A673 (cell line): ENCODE measurements around the gene LRRC41. TPM values are rescaled to one million over a fixed set of nuclear protein-coding genes. Genes with fewer than 3 reads are reported as not detected.
"Not testable (repeated sequence)": the region's sequence is repeated elsewhere in the genome, so short reads cannot be mapped to it uniquely, and the experiment has no call there.

ENCODE experiments used
- BruUV-seq: library from RNA; stranded (reverse); fragments of 400-500 nt; replicated peaks from 2 replicates; lab custom pipeline; 2021; lab: Mats Ljungman, UMichigan
- CTCF ChIA-PET: fragments of 300-600 bp; sonication (Branson Sonifier 250); formaldehyde crosslinking; loops from one replicate; lab custom pipeline; 2022; ENCODE audit warnings: antibody characterized with exemption; lab: Charles Lee
- POLR2A ChIA-PET: fragments of 300-600 bp; sonication (Branson Sonifier 250); formaldehyde crosslinking; loops from one replicate; lab custom pipeline; 2022; ENCODE audit warnings: antibody characterized with exemption; ENCODE audit not compliant: low non-redundant PET; lab: Charles Lee
- DNase-seq: peaks from one replicate; pipeline ENCODE4 v3.0.0-alpha.2; 2015; ENCODE audit warnings: low spot score
- H3K27ac ChIP-seq: fragments of 200-600 bp; sonication (generic); 2 replicates; pipeline ENCODE4 v1.5.1; 2016; ENCODE audit warnings: mixed run types, low read depth, mild to moderate bottlenecking, mixed read lengths, antibody characterized with exemption, low read length; ENCODE audit not compliant: poor library complexity, severe bottlenecking
- H3K27me3 ChIP-seq: fragments of 200-600 bp; sonication (generic); replicated peaks from 2 replicates; pipeline ENCODE4 v1.6.1; 2017; ENCODE audit warnings: mixed run types, low read depth, mild to moderate bottlenecking, mixed read lengths, antibody characterized with exemption, low read length; ENCODE audit not compliant: insufficient read depth, poor library complexity
- H3K36me3 ChIP-seq: fragments of 200-600 bp; sonication (generic); 2 replicates; pipeline ENCODE4 v1.6.1; 2016; ENCODE audit warnings: mixed run types, mild to moderate bottlenecking, mixed read lengths, antibody characterized with exemption, low read length; ENCODE audit not compliant: insufficient read depth, poor library complexity, severe bottlenecking
- H3K4me1 ChIP-seq: fragments of 200-600 bp; sonication (generic); 2 replicates; pipeline ENCODE4 v1.6.1; 2017; ENCODE audit warnings: mixed run types, mild to moderate bottlenecking, mixed read lengths, antibody characterized with exemption, low read length; ENCODE audit not compliant: insufficient read depth, poor library complexity, severe bottlenecking
- H3K4me3 ChIP-seq: fragments of 200-600 bp; sonication (generic); 2 replicates; pipeline ENCODE4 v1.5.1; 2016; ENCODE audit warnings: low read depth, mixed run types, mild to moderate bottlenecking, mixed read lengths, low read length; ENCODE audit not compliant: poor library complexity, severe bottlenecking
- H3K9me3 ChIP-seq: fragments of 200-600 bp; sonication (generic); 2 replicates; pipeline ENCODE4 v1.6.1; 2016; ENCODE audit warnings: mixed run types, low read depth, mild to moderate bottlenecking, mixed read lengths, antibody characterized with exemption, low read length; ENCODE audit not compliant: poor library complexity, severe bottlenecking
- intact Hi-C: fragments of 100-400 bp; cut with micrococcal nuclease; formaldehyde crosslinking; loops from one replicate; pipeline ENCODE4 v1.10.0; 2022; ENCODE audit not compliant: unreplicated experiment
- total RNA-seq: library from RNA; stranded (reverse); gene quantifications from 2 replicates; pipeline ENCODE4 v1.2.3, GENCODE V29; 2021

The LRRC41 gene
- total RNA-seq, 1 experiment from 2014 or later: 79.1 TPM

- H3K27ac ChIP-seq, CTCF ChIA-PET, DNase-seq, H3K9me3 ChIP-seq, H3K36me3 ChIP-seq, POLR2A ChIA-PET, H3K27me3 ChIP-seq, BruUV-seq, intact Hi-C loops, H3K4me3 ChIP-seq, H3K4me1 ChIP-seq: not testable (repeated sequence)
Measured at GRCh38 chr1:46329807-46330206, 26.4 kb upstream of the LRRC41 start.

- H3K9me3 ChIP-seq, H3K4me1 ChIP-seq, H3K36me3 ChIP-seq, H3K27ac ChIP-seq, intact Hi-C loops, H3K4me3 ChIP-seq, BruUV-seq, H3K27me3 ChIP-seq, DNase-seq: not testable (repeated sequence)
- ChIA-PET CTCF (interaction anchor here (0.6 kb wide), 1 partner anchor 1010 kb away, joined by 4 read pairs; no protein-coding TSS in a partner anchor), POLR2A (interaction anchor here (0.6 kb wide), 1 partner anchor 1406 kb away, joined by 4 read pairs; no protein-coding TSS in a partner anchor)
Measured at GRCh38 chr1:46328182-46328581, 24.8 kb upstream of the LRRC41 start.

DNA sequence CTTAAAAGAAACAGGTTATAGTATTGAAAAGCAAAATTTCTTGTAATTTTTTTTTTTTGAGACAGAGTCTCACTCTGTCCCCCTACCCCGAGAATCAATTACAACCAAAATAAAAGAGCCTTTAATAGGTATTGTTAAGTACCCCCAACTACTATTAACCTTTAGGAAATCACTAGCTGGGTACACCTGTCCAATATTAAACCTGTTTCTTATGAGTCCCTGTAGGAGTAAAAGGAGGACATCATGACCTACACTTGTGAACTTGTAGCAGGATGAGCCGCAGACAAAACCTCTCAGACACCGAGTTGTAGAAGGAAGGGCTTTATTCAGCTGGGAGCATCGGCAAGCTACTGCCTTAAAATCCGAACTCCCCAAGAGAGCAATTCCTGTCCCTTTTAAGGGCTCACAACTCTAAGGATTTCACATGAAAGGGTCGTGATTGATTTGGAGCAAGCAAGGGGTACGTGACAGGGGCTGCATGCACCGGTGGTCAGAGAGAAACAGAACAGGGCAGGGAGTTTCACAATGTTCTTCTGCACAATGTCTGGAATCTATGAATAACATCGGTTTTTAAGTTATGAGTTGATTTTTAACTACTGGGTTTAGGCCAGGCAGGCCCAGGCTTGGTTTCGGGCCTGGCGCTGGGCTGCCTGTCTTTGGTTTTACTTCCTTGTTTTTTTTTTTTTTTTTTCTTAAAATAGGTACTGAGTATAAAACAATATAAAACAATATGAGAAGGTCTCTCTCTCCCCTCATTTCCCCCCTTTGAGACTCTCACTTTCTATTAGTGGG is 22.1 kb upstream of the LRRC41 start:
- H3K27me3 ChIP-seq, BruUV-seq, CTCF ChIA-PET, H3K9me3 ChIP-seq, H3K4me3 ChIP-seq, DNase-seq, intact Hi-C loops, H3K4me1 ChIP-seq, H3K27ac ChIP-seq, H3K36me3 ChIP-seq, POLR2A ChIA-PET: not testable (repeated sequence)

DNA sequence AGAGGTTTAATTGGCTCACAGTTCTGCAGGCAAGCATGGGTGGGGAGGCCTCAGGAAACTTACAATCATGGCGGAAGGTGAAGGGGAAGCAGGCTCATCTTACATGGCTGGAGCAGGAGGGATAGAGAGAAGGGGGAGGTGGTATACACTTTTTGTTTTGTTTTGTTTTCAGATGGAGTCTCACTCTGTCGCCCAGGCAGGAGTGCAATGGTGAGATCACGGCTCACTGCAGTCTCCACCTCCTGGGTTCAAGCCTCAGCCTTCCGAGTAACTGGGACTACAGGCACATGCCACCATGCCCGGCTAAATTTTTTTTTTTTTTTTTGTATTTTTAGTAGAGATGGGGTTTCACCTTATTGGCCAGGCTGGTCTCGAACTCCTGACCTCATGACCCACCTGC is 18.8 kb upstream of the LRRC41 start:
- H3K27me3 ChIP-seq, intact Hi-C loops, H3K36me3 ChIP-seq, H3K4me1 ChIP-seq, CTCF ChIA-PET, POLR2A ChIA-PET, BruUV-seq, DNase-seq, H3K9me3 ChIP-seq, H3K4me3 ChIP-seq, H3K27ac ChIP-seq: not testable (repeated sequence)

DNA sequence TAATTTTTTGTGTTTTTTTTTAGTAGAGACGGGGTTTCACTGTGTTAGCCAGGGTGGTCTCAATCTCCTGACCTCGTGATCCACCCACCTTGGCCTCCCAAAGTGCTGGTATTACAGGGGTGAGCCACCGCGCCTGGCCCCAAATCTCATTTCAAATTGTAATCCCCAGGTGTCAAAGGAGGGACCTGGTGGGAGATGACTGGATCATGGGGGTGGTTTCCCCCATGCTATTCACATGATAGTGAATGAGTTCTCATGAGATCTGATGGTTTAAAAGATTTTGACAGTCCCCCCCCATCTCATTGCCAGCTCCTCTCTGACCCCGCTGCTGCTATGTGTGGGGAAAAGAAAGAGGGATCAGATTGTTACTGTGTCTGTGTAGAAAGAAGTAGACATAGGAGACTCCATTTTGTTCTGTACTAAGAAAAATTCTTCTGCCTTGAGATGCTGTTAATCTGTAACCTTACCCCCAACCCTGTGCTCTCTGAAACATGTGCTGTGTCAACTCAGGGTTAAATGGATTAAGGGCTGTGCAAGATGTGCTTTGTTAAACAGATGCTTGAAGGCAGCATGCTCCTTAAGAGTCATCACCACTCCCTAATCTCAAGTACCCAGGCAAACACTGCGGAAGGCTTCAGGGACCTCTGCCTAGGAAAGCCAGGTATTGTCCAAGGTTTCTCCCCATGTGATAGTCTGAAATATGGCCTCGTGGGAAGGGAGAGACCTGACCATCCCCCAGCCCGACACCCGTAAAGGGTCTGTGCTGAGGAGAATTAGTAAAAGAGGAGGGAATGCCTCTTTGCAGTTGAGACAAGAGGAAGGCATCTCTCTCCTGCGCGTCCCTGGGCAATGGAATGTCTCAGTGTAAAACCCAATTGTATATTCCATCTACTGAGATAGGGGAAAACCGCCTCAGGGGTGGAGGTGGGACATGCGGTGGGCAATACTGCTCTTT is 16.8 kb upstream of the LRRC41 start:
- H3K4me3 ChIP-seq, BruUV-seq, H3K27ac ChIP-seq, POLR2A ChIA-PET, H3K4me1 ChIP-seq, CTCF ChIA-PET, DNase-seq, H3K9me3 ChIP-seq, H3K27me3 ChIP-seq, intact Hi-C loops: not testable (repeated sequence)
- peaks cover 19% of the 10 kb centered on the region for H3K36me3 ChIP-seq

DNA sequence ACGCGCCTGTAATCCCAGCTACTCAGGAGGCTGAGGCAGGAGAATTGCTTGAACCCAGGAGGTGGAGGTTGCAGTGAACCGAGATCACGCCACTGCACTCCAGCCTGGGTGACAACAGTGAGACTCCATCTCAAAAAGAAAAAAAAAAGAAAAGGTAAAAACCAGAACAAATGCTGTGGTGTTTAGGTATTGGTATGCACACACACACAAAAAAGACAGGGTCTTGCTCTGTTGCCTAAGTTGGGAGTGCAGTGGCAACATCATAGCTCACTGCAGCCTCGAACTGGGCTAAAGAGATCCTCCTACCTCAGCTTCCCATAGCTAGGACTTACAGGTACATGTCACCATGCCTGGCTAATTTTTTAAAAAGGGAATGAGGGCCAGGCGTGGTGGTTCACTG is 15.9 kb upstream of the LRRC41 start:
- H3K4me3 ChIP-seq, intact Hi-C loops, BruUV-seq, DNase-seq, POLR2A ChIA-PET, H3K27ac ChIP-seq, H3K4me1 ChIP-seq, H3K27me3 ChIP-seq, H3K9me3 ChIP-seq, CTCF ChIA-PET: not testable (repeated sequence)
- peaks cover 26% of the 10 kb centered on the region for H3K36me3 ChIP-seq
